Measurements from ENCODE around the gene OLIG1. TPM values are rescaled to one million over a fixed set of nuclear protein-coding genes. Genes with fewer than 3 reads are reported as not detected.
A peak's percentile ranks its signal among the peaks of the same experiment; 100 is the strongest.

OLIG1 gene, protein sequence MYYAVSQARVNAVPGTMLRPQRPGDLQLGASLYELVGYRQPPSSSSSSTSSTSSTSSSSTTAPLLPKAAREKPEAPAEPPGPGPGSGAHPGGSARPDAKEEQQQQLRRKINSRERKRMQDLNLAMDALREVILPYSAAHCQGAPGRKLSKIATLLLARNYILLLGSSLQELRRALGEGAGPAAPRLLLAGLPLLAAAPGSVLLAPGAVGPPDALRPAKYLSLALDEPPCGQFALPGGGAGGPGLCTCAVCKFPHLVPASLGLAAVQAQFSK
- not detected for total RNA-seq

- Histone ChIP-seq H3K9me3 (ENCODE audit: control insufficient read depth in 3 of 3, low read length in 3 of 3) (no peaks in the 10 kb centered on the region), H3K4me3 (ENCODE audit: low read length in 3 of 3) (peak within 1 kb of the TSS; percentile 48 to 72 (median 59)), H3K27ac (ENCODE audit: low read depth, low read length) (no peak within 1 kb of the TSS), H3K9ac (ENCODE audit: low read depth in 1 of 3, low read length in 3 of 3) (peak within 1 kb of the TSS in 1 of 3 donors; percentile 50), H3K27me3 (ENCODE audit: control insufficient read depth in 3 of 3, insufficient read depth in 3 of 3, low read length in 3 of 3) (peaks cover 72 to 79% (median 75%) of the 10 kb centered on the region in 3 donors), H3K4me1 (ENCODE audit: control insufficient read depth in 3 of 3, insufficient read depth in 3 of 3, low read length in 3 of 3) (peaks cover 11 to 17% (median 15%) of the 10 kb centered on the region in 3 donors), H3K36me3 (ENCODE audit: control insufficient read depth in 3 of 3, insufficient read depth in 3 of 3, low read length in 3 of 3) (no peaks in the 10 kb centered on the region)
Observed at GRCh38 chr21:33069994-33070743, at the start of gene OLIG1. Gene OLIG1, plus strand, starts transcription at chr21:33070141. Its CDS starts 106 bp downstream, at chr21:33070247.

DNA sequence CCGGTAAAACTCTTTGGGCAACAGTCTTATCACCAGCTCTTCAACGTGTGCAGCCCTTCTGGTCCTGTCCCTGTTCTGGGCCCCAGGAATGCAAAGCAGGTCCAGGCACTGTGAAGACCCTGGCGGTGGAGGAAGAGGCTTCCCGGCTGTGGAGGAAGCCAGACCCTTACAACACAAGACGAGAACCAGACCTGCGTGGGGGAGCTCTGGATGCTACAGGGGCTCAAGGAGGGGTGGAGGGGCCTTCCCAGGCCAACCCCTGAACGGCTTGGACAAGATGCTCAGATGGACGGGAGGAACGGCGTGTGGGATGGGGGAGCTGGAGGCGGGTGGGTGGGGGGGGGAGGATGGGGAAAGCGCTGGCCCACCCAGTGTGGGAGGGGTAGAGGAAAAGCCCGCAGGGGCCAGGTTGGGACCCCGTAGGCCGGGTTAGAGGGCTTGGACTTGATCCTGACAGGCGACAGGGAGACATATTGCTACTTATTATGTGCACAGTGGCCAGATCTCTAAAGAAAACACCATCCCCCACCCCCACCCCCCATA is 49.3 kb upstream of the OLIG1 start:
- no peak overlapping the region for H3K27ac ChIP-seq (ENCODE audit: low read depth, low read length)
- no peaks in the 10 kb centered on the region for H3K36me3 ChIP-seq (ENCODE audit: control insufficient read depth in 3 of 3, insufficient read depth in 3 of 3, low read length in 3 of 3)
- H3K9ac ChIP-seq (ENCODE audit: low read depth in 1 of 3, low read length in 3 of 3): no peak overlapping the region
- H3K9me3 ChIP-seq (ENCODE audit: control insufficient read depth in 3 of 3, low read length in 3 of 3): no peaks in the 10 kb centered on the region
- peaks cover 71 to 86% (median 72%) of the 10 kb centered on the region in 3 donors for H3K27me3 ChIP-seq (ENCODE audit: control insufficient read depth in 3 of 3, insufficient read depth in 3 of 3, low read length in 3 of 3)
- H3K4me3 ChIP-seq (ENCODE audit: low read length in 3 of 3): peak overlapping the region in 1 of 3 donors; percentile 9
- H3K4me1 ChIP-seq (ENCODE audit: control insufficient read depth in 3 of 3, insufficient read depth in 3 of 3, low read length in 3 of 3): peaks cover 17 to 21% (median 18%) of the 10 kb centered on the region in 3 donors

DNA sequence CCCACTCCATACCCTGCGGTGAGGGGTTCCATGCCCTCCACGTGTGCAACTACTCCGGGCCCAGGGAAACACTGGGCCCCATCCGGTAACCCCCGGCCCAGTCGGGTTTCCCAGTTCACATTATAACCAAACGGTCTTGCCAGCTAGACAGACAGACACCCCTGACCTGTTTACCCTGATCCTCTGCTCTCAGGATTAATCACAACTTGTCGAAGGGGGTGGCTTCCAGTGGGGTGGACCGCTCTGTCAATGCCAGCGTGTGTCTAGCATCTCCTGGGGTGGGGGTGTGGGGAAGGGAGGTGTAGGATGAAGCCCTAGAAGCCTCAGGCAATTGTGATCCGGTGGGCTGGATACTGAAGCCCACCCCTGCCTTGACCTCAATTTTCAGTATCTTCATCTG is 48.8 kb upstream of the OLIG1 start:
- H3K4me1 ChIP-seq (ENCODE audit: control insufficient read depth in 3 of 3, insufficient read depth in 3 of 3, low read length in 3 of 3): peaks cover 20 to 27% (median 23%) of the 10 kb centered on the region in 3 donors
- H3K36me3 ChIP-seq (ENCODE audit: control insufficient read depth in 3 of 3, insufficient read depth in 3 of 3, low read length in 3 of 3): no peaks in the 10 kb centered on the region

DNA sequence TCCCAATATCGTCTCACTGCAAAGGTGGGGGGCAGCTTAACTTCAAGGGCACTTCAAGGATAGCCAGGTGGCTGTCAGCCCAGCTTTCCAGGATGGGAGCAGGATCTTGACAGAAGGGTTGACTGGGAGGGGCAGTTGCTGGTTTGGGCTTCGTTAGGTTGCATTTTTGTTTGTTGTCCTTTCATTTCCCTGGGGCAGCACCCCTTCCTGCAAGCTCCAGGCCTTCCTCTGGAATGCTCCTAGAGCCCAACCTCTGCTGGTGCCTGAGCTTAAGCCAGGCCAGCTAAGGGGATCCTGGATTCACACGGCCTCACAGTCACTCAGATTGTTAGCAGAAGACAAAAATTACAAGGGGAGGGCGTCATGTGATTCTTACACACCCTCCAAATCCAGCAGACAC is 48.3 kb upstream of the OLIG1 start:
- Histone ChIP-seq H3K4me1 (ENCODE audit: control insufficient read depth in 3 of 3, insufficient read depth in 3 of 3, low read length in 3 of 3) (peaks cover 20 to 31% (median 24%) of the 10 kb centered on the region in 3 donors), H3K9ac (ENCODE audit: low read depth in 1 of 3, low read length in 3 of 3) (no peak overlapping the region), H3K36me3 (ENCODE audit: control insufficient read depth in 3 of 3, insufficient read depth in 3 of 3, low read length in 3 of 3) (no peaks in the 10 kb centered on the region), H3K9me3 (ENCODE audit: control insufficient read depth in 3 of 3, low read length in 3 of 3) (no peaks in the 10 kb centered on the region), H3K27ac (ENCODE audit: low read depth, low read length) (no peak overlapping the region), H3K27me3 (ENCODE audit: control insufficient read depth in 3 of 3, insufficient read depth in 3 of 3, low read length in 3 of 3) (peaks cover 80 to 92% (median 81%) of the 10 kb centered on the region in 3 donors), H3K4me3 (ENCODE audit: low read length in 3 of 3) (no peak overlapping the region)

More for the DNA sequence above, 48.8 kb upstream of the OLIG1 start:
- Histone ChIP-seq H3K9ac (ENCODE audit: low read depth in 1 of 3, low read length in 3 of 3) (no peak overlapping the region), H3K9me3 (ENCODE audit: control insufficient read depth in 3 of 3, low read length in 3 of 3) (no peaks in the 10 kb centered on the region), H3K4me3 (ENCODE audit: low read length in 3 of 3) (no peak overlapping the region), H3K27ac (ENCODE audit: low read depth, low read length) (no peak overlapping the region), H3K27me3 (ENCODE audit: control insufficient read depth in 3 of 3, insufficient read depth in 3 of 3, low read length in 3 of 3) (peaks cover 75 to 89% (median 76%) of the 10 kb centered on the region in 3 donors)

- no peaks in the 10 kb centered on the region for H3K36me3 ChIP-seq (ENCODE audit: control insufficient read depth in 3 of 3, insufficient read depth in 3 of 3, low read length in 3 of 3)
- no peaks in the 10 kb centered on the region for H3K9me3 ChIP-seq (ENCODE audit: control insufficient read depth in 3 of 3, low read length in 3 of 3)
- H3K27me3 ChIP-seq (ENCODE audit: control insufficient read depth in 3 of 3, insufficient read depth in 3 of 3, low read length in 3 of 3): peaks cover 87 to 96% (median 88%) of the 10 kb centered on the region in 3 donors
- peak overlapping the region in 2 of 3 donors; percentile 5 to 48 for H3K4me3 ChIP-seq (ENCODE audit: low read length in 3 of 3)
- no peak overlapping the region for H3K27ac ChIP-seq (ENCODE audit: low read depth, low read length)
- peaks cover 20 to 35% (median 29%) of the 10 kb centered on the region in 3 donors for H3K4me1 ChIP-seq (ENCODE audit: control insufficient read depth in 3 of 3, insufficient read depth in 3 of 3, low read length in 3 of 3)
- no peak overlapping the region for H3K9ac ChIP-seq (ENCODE audit: low read depth in 1 of 3, low read length in 3 of 3)
Observed at GRCh38 chr21:33022489-33022827, 47.5 kb upstream of the OLIG1 start.

DNA sequence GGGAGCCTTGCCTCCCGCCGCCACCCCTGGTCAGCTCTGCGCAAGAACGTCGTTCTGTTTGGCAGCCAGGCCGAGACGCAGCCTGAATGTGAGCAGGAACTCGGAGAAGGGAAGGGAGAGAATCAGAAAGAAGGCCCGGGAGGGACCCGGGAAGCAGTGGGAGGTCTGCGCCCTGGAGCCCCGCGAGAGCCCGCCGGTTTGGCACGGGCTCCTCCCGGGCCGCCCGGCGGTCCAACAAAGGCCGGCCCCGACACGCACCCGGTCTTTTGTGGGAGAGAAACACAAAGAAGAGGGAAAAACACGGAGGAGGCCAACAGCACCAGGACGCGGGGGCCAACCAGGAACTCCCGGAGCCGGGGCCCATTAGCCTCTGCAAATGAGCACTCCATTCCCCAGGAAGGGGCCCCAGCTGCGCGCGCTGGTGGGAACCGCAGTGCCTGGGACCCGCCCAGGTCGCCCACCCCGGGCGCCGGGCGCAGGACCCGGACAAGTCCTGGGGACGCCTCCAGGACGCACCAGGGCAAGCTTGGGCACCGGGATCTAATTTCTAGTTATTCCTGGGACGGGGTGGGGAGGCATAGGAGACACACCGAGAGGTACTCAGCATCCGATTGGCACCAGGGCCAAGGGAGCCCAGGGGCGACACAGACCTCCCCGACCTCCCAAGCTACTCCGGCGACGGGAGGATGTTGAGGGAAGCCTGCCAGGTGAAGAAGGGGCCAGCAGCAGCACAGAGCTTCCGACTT is 46.9 kb upstream of the OLIG1 start:
- H3K9ac ChIP-seq (ENCODE audit: low read depth in 1 of 3, low read length in 3 of 3): no peak overlapping the region
- H3K9me3 ChIP-seq (ENCODE audit: control insufficient read depth in 3 of 3, low read length in 3 of 3): no peaks in the 10 kb centered on the region
- H3K27me3 ChIP-seq (ENCODE audit: control insufficient read depth in 3 of 3, insufficient read depth in 3 of 3, low read length in 3 of 3): peaks cover 86 to 97% (median 93%) of the 10 kb centered on the region in 3 donors
- no peaks in the 10 kb centered on the region for H3K36me3 ChIP-seq (ENCODE audit: control insufficient read depth in 3 of 3, insufficient read depth in 3 of 3, low read length in 3 of 3)
- peak overlapping the region; percentile 36 to 49 (median 48) for H3K4me3 ChIP-seq (ENCODE audit: low read length in 3 of 3)
- H3K4me1 ChIP-seq (ENCODE audit: control insufficient read depth in 3 of 3, insufficient read depth in 3 of 3, low read length in 3 of 3): peaks cover 20 to 35% (median 29%) of the 10 kb centered on the region in 3 donors
- H3K27ac ChIP-seq (ENCODE audit: low read depth, low read length): no peak overlapping the region

GRCh38 chr21:33023574-33024200 is 46.3 kb upstream of the OLIG1 start:
- Histone ChIP-seq H3K36me3 (ENCODE audit: control insufficient read depth in 3 of 3, insufficient read depth in 3 of 3, low read length in 3 of 3) (no peaks in the 10 kb centered on the region), H3K27me3 (ENCODE audit: control insufficient read depth in 3 of 3, insufficient read depth in 3 of 3, low read length in 3 of 3) (peaks cover 85 to 99% (median 96%) of the 10 kb centered on the region in 3 donors), H3K4me1 (ENCODE audit: control insufficient read depth in 3 of 3, insufficient read depth in 3 of 3, low read length in 3 of 3) (peaks cover 20 to 35% (median 29%) of the 10 kb centered on the region in 3 donors), H3K9ac (ENCODE audit: low read depth in 1 of 3, low read length in 3 of 3) (peak overlapping the region in 1 of 3 donors; percentile 8), H3K9me3 (ENCODE audit: control insufficient read depth in 3 of 3, low read length in 3 of 3) (no peaks in the 10 kb centered on the region), H3K27ac (ENCODE audit: low read depth, low read length) (no peak overlapping the region), H3K4me3 (ENCODE audit: low read length in 3 of 3) (peak overlapping the region in 2 of 3 donors; percentile 36 to 49)

- no peak overlapping the region for H3K4me3 ChIP-seq (ENCODE audit: low read length in 3 of 3)
- H3K9ac ChIP-seq (ENCODE audit: low read depth in 1 of 3, low read length in 3 of 3): no peak overlapping the region
- H3K36me3 ChIP-seq (ENCODE audit: control insufficient read depth in 3 of 3, insufficient read depth in 3 of 3, low read length in 3 of 3): no peaks in the 10 kb centered on the region
- no peaks in the 10 kb centered on the region for H3K9me3 ChIP-seq (ENCODE audit: control insufficient read depth in 3 of 3, low read length in 3 of 3)
- peaks cover 20 to 35% (median 29%) of the 10 kb centered on the region in 3 donors for H3K4me1 ChIP-seq (ENCODE audit: control insufficient read depth in 3 of 3, insufficient read depth in 3 of 3, low read length in 3 of 3)
- peaks cover 88 to 99% (median 97%) of the 10 kb centered on the region in 3 donors for H3K27me3 ChIP-seq (ENCODE audit: control insufficient read depth in 3 of 3, insufficient read depth in 3 of 3, low read length in 3 of 3)
- no peak overlapping the region for H3K27ac ChIP-seq (ENCODE audit: low read depth, low read length)
Observed at GRCh38 chr21:33024201-33025103, 45.5 kb upstream of the OLIG1 start.

Data from skeletal muscle tissue (tissue), 4 donors.